Astrocyte (in vitro differentiated cells and primary cell): Measurements from ENCODE around the gene CCDC184. TPM values are rescaled to one million over a fixed set of nuclear protein-coding genes. Genes with fewer than 3 reads are reported as not detected.

Experiments used
- DNase-seq: peaks from one replicate; pipeline ENCODE4 v3.0.0-alpha.2; 2010; ENCODE audit warnings: low read depth
- FAIRE-seq: peaks from 2 replicates; lab custom pipeline; 2011; peaks lifted over from hg19 to GRCh38; lab: Jason Lieb, UNC
- H2AFZ ChIP-seq: 2 replicates; pipeline ENCODE4 v1.6.0; 2012; ENCODE audit warnings: low read depth, low read length, inconsistent platforms
- H3K27ac ChIP-seq: 2 replicates; pipeline ENCODE4 v1.5.1; 2011; ENCODE audit warnings: low read depth, low read length, inconsistent platforms
- H3K27me3 ChIP-seq: 2 replicates; pipeline ENCODE4 v1.6.0; 2011; ENCODE audit warnings: low read length, inconsistent platforms; ENCODE audit not compliant: insufficient read depth
- H3K36me3 ChIP-seq: 2 replicates; pipeline ENCODE4 v1.5.1; 2011; ENCODE audit warnings: low read length, inconsistent platforms; ENCODE audit not compliant: insufficient read depth
- H3K4me1 ChIP-seq: 2 replicates; pipeline ENCODE4 v1.5.1; 2011; ENCODE audit warnings: low read length, inconsistent platforms; ENCODE audit not compliant: insufficient read depth
- H3K4me2 ChIP-seq: 2 replicates; pipeline ENCODE4 v1.6.0; 2012; ENCODE audit warnings: low read length, inconsistent platforms
- H3K4me3 ChIP-seq: 2 replicates; pipeline ENCODE4 v1.5.1; 2011; ENCODE audit warnings: low read depth, mild to moderate bottlenecking, low read length, inconsistent platforms; ENCODE audit not compliant: insufficient read depth
- H3K79me2 ChIP-seq: 2 replicates; pipeline ENCODE4 v1.6.0; 2012; ENCODE audit warnings: mild to moderate bottlenecking, low read length, inconsistent platforms; ENCODE audit not compliant: insufficient read depth
- H3K9ac ChIP-seq: 2 replicates; pipeline ENCODE4 v1.6.0; 2012; ENCODE audit warnings: mild to moderate bottlenecking, low read length, inconsistent platforms
- H3K9me3 ChIP-seq: 2 replicates; pipeline ENCODE4 v1.5.1; 2012; ENCODE audit warnings: low read depth, mild to moderate bottlenecking, low read length, inconsistent platforms; ENCODE audit not compliant: insufficient read depth
- H4K20me1 ChIP-seq: 2 replicates; pipeline ENCODE4 v1.6.0; 2012; ENCODE audit warnings: low read length, inconsistent platforms; ENCODE audit not compliant: insufficient read depth
- H3K27ac Mint-ChIP-seq: one replicate; pipeline ENCODE4 v1.8.0; 2021; ENCODE audit warnings: mild to moderate bottlenecking, mixed read lengths; ENCODE audit not compliant: unreplicated experiment
- H3K27me3 Mint-ChIP-seq: one replicate; pipeline ENCODE4 v1.8.0; 2021; ENCODE audit warnings: low read depth, mixed read lengths; ENCODE audit not compliant: unreplicated experiment
- H3K36me3 Mint-ChIP-seq: one replicate; pipeline ENCODE4 v1.8.0; 2021; ENCODE audit warnings: low read depth, mixed read lengths; ENCODE audit not compliant: unreplicated experiment
- H3K4me1 Mint-ChIP-seq: one replicate; pipeline ENCODE4 v1.8.0; 2021; ENCODE audit warnings: low read depth, mixed read lengths; ENCODE audit not compliant: unreplicated experiment
- H3K4me3 Mint-ChIP-seq: one replicate; pipeline ENCODE4 v1.8.0; 2021; ENCODE audit warnings: mild to moderate bottlenecking, moderate library complexity, mixed read lengths; ENCODE audit not compliant: unreplicated experiment
- H3K9me3 Mint-ChIP-seq: one replicate; pipeline ENCODE4 v1.8.0; 2021; ENCODE audit warnings: mild to moderate bottlenecking, mixed read lengths; ENCODE audit not compliant: unreplicated experiment
- EZH2 ChIP-seq: IDR thresholded peaks from 2 replicates; pipeline ENCODE4 v1.6.1; 2012; ENCODE audit warnings: mild to moderate bottlenecking, low read length, inconsistent platforms; ENCODE audit not compliant: insufficient read depth
- total RNA-seq: library from RNA; stranded (reverse); gene quantifications from 2 replicates; pipeline ENCODE4 v1.2.1, GENCODE V29; 2021
- TF ChIP-seq, protein P1 (sequence below): IDR thresholded peaks from 2 replicates; pipeline ENCODE4 v1.5.1; 2011; ENCODE audit warnings: low read depth, mild to moderate bottlenecking, inconsistent platforms, low read length, moderate library complexity; ENCODE audit not compliant: insufficient read depth

Gene CCDC184
- total RNA-seq, 1 donor from 2014 or later: 3.3 TPM

DNA sequence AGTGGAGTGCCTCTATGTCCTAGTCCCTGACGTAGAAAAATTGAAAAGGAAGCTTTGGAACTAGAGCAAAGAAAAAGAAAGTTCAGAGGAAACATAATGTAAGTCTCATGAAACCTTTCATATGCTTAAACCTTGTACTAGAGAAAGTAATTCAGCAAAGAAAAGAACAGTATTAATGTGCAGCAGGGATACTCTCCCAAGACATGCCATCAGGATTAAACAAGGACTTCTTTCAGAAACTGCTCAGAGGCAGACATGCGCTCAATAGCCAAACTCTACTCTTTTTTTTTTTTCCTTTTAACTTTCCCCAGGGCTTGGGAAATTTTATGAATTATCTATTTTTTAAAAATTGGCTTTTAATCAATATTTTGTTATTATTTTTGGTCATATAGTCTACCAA, 19.0 kb upstream of the CCDC184 start:
- Mint-ChIP-seq H3K27ac (no peak overlapping the region), H3K27me3 (peaks cover 10% of the 10 kb centered on the region), H3K9me3 (no peaks in the 10 kb centered on the region), H3K36me3 (no peaks in the 10 kb centered on the region), H3K4me1 (no peaks in the 10 kb centered on the region), H3K4me3 (no peak overlapping the region)
- TF ChIP-seq EZH2: no peak
- Histone ChIP-seq H3K9ac (no peak overlapping the region), H3K4me3 (no peak overlapping the region), H3K79me2 (no peaks in the 10 kb centered on the region), H3K36me3 (no peaks in the 10 kb centered on the region), H3K9me3 (no peaks in the 10 kb centered on the region), H4K20me1 (no peaks in the 10 kb centered on the region), H3K4me2 (no peak overlapping the region), H3K27ac (no peak overlapping the region), H3K27me3 (peaks cover 8% of the 10 kb centered on the region), H2AFZ (no peak overlapping the region), H3K4me1 (no peaks in the 10 kb centered on the region)
- DNase-seq: no peak
- FAIRE-seq: no peak

DNA sequence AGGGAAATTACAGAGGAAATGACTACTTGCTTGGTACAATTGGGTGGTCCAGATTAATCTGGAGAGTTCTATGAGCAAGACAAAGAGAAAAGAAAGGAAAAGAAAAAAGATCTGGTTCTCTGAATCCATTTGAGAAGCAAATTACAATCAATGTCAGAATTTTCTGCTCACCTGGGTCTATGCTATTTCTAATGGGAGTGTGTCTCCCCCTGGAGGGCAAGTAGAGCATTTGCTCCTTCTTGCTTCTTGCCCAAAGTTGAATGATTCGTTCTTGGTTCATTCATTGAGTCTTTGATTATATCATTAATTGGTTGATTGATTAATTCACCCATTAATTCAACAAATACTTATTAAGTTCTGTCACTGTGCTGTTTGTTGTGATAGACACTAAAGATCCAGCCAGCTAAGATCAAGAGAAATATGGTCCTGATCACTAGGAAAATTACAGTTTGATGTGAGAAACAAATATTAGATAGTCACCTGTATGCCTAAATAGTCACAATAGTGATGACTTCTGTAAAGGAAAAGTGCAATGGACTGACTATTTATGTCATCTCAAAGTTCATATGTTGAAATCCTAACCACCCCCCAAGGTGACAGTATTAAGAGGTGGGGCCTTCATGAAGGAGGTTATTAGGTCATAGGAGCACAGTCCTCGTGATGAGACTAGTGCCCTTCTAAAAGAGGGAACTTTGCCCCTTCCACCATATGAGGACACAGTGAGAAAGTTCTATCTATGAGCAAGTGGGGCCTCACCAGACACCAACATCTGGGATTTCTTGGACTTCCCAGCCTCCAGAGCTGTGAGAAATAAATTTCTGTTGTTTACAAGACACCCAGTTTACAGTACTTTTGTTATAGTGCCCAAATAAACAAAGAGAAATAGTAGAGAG, 18.1 kb upstream of the CCDC184 start:
- TF ChIP-seq, protein P1, sequence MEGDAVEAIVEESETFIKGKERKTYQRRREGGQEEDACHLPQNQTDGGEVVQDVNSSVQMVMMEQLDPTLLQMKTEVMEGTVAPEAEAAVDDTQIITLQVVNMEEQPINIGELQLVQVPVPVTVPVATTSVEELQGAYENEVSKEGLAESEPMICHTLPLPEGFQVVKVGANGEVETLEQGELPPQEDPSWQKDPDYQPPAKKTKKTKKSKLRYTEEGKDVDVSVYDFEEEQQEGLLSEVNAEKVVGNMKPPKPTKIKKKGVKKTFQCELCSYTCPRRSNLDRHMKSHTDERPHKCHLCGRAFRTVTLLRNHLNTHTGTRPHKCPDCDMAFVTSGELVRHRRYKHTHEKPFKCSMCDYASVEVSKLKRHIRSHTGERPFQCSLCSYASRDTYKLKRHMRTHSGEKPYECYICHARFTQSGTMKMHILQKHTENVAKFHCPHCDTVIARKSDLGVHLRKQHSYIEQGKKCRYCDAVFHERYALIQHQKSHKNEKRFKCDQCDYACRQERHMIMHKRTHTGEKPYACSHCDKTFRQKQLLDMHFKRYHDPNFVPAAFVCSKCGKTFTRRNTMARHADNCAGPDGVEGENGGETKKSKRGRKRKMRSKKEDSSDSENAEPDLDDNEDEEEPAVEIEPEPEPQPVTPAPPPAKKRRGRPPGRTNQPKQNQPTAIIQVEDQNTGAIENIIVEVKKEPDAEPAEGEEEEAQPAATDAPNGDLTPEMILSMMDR: peak; percentile 99
- TF ChIP-seq EZH2: no peak
- Histone ChIP-seq H3K4me2 (no peak overlapping the region), H3K79me2 (no peaks in the 10 kb centered on the region), H3K9ac (no peak overlapping the region), H4K20me1 (no peaks in the 10 kb centered on the region), H3K27me3 (peaks cover 8% of the 10 kb centered on the region), H3K4me1 (no peaks in the 10 kb centered on the region), H3K9me3 (no peaks in the 10 kb centered on the region), H3K27ac (no peak overlapping the region), H3K4me3 (no peak overlapping the region), H2AFZ (no peak overlapping the region), H3K36me3 (no peaks in the 10 kb centered on the region)
- no peaks in the 10 kb centered on the region for H3K36me3 Mint-ChIP-seq
- no peaks in the 10 kb centered on the region for H3K9me3 Mint-ChIP-seq
- H3K27ac Mint-ChIP-seq: no peak overlapping the region
- FAIRE-seq: peak; percentile 58
- H3K4me3 Mint-ChIP-seq: no peak overlapping the region
- H3K27me3 Mint-ChIP-seq: peaks cover 10% of the 10 kb centered on the region
- no peaks in the 10 kb centered on the region for H3K4me1 Mint-ChIP-seq
- peak; percentile 46 for DNase-seq

DNA sequence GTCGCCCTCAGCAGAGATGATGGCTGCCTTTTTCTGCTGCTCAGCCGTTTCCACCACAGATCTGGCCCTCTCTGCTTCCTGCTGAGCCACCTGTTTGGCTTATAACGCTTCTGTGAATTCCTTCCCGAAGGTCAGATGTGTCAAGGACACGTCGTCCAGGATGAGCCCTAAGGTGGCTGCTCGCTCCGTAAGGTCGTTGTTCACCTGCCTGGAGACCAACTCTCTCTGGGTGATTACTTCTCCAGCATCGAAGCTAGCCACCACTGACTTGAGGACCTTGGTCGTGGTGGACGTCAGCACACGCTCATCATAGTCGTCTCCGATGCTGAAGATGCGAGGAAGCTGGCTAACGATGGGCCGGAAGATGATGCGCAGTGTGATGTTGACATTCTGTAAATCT, 14.4 kb upstream of the CCDC184 start:
- no peak for DNase-seq
- no peaks in the 10 kb centered on the region for H3K36me3 Mint-ChIP-seq
- Histone ChIP-seq H3K79me2 (no peaks in the 10 kb centered on the region), H3K27me3 (peaks cover 4% of the 10 kb centered on the region), H3K27ac (no peak overlapping the region), H3K4me2 (no peak overlapping the region), H4K20me1 (no peaks in the 10 kb centered on the region), H3K4me1 (no peaks in the 10 kb centered on the region), H3K9me3 (no peaks in the 10 kb centered on the region), H3K9ac (no peak overlapping the region), H2AFZ (no peak overlapping the region), H3K36me3 (no peaks in the 10 kb centered on the region), H3K4me3 (no peak overlapping the region)
- no peak overlapping the region for H3K27ac Mint-ChIP-seq
- H3K4me3 Mint-ChIP-seq: no peak overlapping the region
- peaks cover 7% of the 10 kb centered on the region for H3K27me3 Mint-ChIP-seq
- FAIRE-seq: no peak
- no peaks in the 10 kb centered on the region for H3K4me1 Mint-ChIP-seq
- TF ChIP-seq, protein P1: no peak
- no peak for TF ChIP-seq EZH2
- no peaks in the 10 kb centered on the region for H3K9me3 Mint-ChIP-seq
